ENCODE data around the gene TEX47.

TEX47 gene

DNA sequence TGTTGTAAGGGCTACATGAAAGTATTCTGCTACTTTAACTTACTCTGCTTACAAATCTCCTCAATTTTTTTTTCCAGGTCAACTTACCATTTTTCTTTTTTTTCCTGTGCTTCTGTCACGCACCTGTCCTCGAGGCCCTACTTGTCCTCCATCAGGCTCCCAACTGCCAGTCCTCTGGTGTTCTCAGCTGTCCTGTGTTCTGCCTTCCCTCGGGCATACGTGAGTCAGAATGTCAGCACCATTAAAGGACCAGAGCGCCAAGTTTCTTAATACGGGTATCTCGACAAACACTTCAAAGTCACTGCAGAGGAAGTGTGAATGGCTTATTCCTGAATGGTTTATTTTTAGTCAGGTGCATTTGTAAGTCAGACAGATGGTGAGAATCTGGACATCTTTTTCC is at the start of gene TEX47:
TSS of gene TEX47 (minus strand) at position 185 of the 400 bp plus-strand sequence. CDS start 795 bp downstream, outside the sequence.
- peak; percentile 6 for DNase-seq (ENCODE audit: low spot score)

DNA sequence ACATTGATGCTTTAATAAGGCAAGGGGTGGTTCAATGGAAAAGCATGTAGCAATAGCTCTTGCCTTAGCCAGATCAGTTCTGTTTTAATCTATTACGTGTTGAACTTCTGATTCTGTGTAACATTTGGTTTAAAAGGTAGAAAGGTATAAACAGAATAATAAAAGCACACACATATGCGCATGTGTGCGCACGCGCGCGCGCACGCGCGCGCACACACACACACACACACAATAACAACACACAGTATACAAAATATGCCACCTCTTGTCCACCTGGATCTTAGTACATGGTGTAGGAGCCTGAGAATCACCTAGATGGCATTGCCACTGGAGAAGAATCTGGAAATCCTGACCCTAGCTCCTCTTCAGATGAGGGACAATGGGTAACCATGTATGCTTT is 49.6 kb upstream of the TEX47 start:
- DNase-seq (ENCODE audit: low spot score) = no peak

DNA sequence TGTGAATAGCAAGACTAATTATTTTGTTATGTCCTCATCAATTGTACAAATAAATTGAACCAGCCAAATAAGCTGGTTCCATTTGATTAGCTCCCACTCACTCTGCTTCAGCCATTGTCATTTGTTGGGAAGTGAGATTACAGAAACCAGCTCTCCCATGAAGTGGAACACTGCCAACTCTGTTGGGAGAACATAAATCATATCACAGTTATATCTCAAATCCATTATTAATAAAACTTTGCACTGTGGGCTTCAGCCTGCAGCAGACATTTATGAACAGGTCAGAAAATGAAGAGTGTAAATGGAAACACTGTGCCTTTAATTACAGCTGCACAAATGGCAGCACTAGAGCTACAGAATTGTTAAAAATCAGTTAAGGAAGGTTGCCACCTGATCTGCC is 46.7 kb upstream of the TEX47 start:
- DNase-seq (ENCODE audit: low spot score) = no peak

DNA sequence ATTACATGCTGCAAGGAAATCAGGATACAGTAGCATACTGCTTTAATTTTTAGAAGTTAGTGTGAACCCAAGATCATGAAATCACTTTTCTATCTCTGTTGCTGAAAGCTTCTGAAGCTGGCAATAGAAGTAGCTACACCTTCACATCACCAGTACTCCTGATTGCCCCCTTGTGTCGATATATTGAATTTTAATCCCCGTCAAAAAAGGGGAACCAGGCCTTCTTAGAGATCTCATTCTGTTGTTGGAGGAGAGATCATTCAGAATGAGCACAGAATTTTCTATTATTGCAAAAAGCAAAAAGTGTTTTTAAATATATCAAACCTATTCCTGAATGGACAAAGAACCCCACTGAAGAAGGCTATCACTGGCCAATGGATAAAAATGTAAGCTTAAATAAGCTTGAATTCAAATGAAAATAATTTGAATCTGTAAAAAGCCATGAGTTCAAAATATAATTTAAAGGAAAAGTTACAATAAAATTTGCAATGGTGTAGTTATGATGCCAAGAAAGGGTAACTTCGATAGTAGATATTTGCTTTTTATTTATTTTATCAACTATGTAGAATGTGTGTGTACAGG is 39.7 kb upstream of the TEX47 start:
- peak; percentile 40 for DNase-seq (ENCODE audit: low spot score)

DNA sequence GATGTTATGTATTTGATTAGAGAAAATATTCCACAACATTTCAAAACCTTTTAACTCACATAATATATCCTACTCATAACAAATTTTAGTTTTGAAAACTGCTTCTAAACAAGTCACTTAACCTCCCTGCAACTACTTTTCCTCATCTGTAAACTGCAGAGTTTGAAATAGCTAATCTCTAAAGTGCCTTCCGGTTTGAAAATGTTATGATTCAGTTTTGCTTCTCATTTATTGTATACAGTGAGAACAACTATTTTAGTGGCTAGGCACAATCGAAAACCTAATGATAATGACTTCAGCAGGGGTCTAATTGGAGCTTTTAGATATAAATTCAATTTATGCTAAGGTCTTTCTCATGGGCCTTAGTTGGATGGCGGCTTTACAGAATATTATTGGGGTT is 30.7 kb upstream of the TEX47 start:
- no peak for DNase-seq (ENCODE audit: low spot score)

DNA sequence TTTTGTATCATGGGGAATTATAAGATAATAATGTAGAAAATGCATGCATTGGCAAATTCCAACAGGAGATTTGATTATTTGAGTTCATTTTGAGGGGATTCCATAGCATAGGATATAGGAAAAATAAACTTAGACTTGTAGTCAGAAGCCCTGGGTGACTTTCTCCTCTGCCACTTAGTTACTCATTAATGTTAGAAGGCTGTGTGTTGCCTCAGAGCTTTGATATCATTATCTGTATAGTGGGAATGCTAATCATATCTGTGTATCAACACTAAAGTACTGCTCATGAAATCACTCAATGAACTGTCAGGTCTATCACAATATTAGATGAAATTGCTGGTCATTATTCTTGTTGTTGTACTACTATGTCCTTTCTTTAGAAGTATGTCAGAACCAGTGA is 23.0 kb upstream of the TEX47 start:
- DNase-seq (ENCODE audit: low spot score) = no peak

DNA sequence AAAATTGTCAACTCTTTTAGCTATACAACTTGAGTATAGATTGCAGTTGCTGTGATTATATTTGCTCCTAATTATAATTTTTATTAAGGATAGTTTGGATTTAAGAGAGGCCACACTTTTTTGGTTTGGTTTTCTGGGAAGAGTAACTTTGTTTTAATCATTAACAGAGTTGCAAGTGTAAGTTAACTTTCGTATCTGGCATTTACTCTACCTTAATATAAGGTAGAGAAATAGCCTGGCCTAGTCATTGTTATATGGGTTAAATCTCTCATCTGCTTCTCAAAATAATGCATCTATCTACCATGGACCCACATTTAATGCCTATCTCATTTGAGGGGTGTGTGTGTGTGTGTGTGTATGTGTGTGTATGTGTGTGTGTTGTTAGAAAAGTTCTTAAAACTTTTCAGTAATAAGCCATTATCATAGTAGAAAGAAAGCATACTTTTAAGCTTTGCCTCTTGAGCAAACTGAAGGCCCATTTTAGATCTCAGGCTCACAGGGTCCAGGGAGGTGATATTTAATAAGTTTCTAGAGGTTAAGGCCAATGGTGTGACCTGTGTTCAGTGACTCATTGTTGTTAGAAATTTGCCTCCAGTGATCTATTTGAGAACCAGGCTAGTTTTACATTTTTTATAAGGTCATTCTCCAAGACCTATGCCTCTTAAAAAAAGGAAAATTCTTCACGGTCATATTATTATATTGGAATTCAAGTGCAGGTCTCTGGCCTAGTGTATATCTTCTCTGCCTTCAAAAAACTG is 10.9 kb upstream of the TEX47 start:
- DNase-seq (ENCODE audit: low spot score) = no peak

DNA sequence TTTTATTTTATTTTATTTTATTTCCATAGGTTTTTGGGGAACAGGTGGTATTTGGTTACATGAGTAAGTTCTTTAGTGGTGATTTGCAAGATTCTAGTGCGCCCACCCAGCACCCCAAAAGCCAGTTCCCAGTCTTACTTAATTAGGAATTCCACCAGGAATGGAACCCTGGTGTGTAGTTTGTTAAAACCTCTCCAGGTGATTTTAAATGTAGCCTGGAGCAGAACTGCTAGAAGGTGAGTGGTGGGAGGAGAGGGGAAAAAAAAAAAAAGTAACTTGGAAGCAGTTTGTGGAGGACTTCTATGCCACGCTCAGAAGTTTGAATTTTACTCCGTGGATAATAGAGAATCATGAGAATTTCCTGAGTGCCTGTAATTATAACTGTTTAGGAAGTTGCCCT is 5.5 kb upstream of the TEX47 start:
- DNase-seq (ENCODE audit: low spot score) = no peak

DNA sequence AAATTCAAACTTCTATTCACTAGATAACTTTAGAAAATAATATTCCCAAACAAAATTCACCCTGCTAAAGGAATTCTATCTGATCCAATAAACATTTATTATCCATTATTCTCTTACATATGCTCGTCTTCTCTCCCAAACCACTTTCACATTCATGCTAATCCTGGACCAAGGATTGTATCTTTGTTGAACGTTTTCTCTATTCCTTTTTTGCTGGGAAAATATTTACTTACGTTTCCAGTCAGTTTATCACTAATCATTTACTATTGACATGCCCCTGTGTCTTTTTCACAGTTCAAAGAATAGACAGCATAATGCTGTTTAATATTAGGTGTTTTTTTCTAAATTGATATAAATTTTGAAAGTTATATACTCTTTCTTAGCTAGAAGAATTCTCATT is 3.2 kb downstream of the TEX47 start:
- no peak for DNase-seq (ENCODE audit: low spot score)

DNA sequence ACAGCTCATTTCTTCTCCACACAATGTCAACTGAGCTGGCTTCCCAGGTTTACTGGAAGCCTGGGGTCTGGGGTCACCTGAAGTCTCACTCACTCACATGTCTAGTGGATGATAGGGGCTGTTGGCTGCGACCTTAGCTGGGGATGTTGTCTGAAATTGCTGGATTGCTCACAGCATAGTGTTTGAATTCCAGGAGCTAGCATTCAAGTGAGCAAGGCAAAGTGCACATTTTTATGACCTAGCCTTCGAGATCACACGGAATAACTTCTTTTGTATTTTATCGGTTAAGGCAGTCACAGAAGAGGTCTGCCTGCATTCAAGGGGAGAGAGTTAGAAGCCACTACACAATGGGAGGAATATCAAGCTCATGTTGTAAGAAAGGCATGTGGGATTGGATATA is 3.6 kb downstream of the TEX47 start:
- DNase-seq (ENCODE audit: low spot score) = no peak

DNA sequence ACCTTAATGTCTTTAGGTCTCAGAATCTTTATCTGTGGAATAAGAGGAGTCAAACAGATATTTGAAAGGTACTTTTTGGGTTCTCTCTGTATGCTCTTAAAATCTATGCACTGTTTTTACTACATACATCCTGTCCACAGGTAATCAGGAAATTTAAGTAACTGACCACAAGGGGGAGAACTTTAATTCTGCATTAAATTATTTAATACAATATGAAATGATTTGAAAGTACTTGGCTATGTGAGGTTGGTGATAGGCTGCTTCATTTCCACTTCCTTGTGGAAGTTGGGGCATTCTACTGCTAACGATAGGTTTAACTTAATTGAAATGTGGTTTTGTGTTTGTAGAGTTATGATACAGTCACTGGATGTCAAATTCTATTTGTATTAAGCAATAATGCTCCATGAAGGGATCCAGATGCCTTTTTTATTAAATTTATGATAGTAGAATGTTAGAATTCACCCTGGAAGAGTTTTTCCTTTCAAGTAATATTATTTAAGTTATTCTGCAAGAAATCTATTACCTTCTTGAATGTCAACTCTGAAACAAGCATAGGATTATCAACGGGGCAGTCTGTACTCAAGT is 6.0 kb downstream of the TEX47 start:
- DNase-seq (ENCODE audit: low spot score) = peak; percentile 38

DNA sequence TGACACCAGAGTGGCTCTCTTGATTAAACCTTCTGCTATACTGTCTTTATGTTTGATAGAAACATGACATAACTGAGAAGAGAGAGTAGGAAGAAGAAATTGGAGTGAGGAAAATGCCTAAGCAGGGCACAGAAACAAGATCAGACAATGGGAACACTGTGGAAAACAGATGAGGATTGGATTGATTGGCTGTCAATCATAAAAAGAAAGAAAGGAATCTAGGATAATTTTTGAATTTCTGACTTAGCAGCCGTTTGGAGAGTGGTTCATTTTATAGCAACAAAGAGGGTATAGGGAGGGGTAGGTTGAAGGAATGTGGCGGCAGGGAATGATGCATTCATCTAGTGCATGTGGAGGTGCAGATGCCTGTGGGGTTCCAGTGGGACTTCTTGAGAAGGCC is 7.8 kb downstream of the TEX47 start:
- no peak for DNase-seq (ENCODE audit: low spot score)

DNA sequence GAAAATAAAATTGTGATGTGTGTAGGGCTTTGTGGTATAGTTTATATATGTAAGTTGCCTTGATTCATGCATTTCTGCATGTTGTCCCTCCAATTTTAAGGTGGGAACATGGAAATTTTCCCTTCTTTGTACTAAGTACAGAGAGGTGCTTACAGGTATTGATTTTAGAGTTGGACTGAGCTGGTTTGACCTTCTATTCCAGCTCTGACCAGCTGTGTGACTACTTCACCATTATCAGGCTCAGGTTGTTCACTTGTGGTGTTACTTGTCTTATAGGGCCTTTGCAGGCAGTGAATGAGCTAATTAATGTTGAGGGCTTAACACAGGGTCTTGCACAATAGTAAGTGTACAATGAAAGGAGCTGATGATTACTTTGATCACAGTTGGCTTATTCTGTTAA is 19.7 kb downstream of the TEX47 start:
- DNase-seq (ENCODE audit: low spot score) = no peak

DNA sequence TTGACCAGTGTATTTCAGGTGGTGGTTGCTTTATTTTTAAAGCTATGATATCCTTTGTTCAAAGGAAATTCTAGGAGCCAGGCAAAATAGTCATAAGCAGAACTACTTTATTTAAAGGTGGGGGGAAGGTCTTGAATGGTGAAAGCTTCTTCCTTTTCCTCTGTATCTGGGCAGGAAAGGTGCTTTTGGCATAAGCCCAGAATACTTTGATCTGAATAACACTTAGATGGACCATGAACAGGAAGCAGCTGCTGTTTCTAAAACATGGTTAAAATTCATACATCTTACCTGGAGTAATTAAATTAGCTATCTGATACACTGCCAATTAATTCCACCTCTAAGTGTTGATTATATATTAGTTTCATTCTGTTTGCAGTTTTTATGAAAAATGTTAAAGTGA is 22.8 kb downstream of the TEX47 start:
- DNase-seq (ENCODE audit: low spot score) = no peak

DNA sequence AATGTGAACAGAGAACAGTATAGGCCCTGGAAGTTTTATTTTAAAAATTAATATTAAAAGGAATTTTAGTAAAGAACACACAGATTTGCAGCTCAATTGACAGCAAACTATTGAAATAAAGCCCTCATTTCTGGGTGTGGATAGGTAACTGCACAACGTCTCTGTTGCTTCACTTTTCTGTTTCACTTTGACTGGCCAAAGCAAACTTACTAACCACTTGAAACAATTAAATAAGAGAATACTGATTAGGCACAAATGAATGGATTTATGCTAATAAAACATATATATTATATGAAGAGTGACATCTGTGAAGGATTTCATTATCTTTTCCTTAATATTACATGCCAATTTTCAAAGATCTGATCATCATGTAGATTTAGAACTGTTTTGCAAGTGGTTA is 24.1 kb downstream of the TEX47 start:
- DNase-seq (ENCODE audit: low spot score) = no peak

DNA sequence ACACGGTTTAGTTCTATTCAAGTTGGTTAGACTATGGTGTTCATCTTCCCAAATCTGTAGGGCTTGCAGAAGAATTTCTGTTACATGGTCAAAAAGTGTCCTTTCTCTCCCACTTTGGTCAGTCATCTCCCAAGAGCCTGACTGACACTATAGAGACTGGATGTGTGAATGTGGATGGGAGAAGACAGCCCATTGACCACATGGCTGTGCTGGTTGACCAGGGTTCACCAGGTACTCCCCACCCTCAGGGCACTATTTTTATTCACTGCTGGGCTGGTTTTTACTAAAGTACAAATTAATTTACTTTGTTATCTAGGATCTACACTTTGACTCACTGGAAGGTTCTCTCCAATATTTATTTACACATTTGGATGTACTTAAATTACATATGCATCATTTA is 33.8 kb downstream of the TEX47 start:
- no peak for DNase-seq (ENCODE audit: low spot score)

DNA sequence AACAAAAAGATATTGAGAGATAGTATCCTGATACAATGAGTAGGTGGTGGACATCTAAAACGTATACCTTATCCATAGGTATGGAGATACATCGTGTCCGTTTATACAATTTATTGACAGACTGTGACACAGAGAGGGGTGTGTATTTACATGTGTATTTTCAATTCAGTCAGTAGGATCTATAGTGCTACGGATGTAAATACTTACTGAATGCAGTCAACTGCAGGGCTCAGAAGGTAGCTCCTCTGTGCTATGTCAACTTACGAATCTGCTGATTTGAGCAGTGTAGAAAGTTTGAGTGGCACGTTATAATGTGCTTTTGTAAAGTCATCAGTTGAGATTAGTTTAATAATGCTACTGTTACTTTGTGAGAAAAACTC is 35.4 kb downstream of the TEX47 start:
- no peak for DNase-seq (ENCODE audit: low spot score)

DNA sequence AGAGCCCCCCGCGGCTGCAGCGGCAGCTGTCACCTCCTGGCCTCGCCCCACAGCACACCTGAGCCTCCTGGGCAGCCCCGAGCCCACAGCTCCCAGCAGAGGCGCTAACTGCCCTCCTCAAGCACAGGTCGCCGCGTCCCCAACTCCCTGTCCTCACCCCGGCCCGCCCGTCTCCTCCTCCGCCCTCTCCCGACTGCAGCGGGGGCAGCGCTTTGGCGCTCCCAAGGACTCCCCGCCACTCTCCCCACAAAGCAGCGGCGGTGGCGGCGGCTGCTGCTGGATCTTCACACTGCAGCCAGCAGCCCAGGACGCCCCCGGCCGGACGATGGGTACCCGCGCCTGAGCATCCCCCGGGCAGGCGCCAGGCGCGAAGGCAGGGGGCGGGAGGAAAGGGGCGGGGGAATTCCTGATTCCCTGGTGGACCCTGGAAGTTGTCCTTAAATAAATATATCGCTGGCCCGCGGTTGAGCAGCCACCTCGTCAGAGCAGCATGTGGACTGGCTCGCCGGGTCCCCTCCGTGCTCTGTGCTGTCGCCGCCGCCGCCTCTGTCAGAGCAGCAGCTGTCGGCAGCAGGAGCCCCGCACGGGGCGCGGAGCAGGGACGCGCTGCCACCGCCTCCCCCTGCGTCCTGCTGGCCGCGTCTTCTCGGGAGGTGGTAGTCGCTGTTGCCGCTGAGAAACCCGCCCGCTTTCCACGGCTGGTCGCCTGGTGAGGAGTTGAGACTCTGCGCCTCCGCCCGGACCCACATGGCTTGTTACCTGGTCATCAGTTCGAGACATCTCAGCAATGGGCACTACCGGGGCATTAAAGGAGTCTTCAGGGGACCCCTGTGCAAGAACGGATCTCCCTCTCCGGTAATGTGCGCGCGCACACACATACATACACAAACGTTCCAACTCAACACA is 36.1 kb downstream of the TEX47 start, which contains the start of gene ZNF804B:
TSS of gene ZNF804B (plus strand) at position 471 of the 906 bp plus-strand sequence. CDS start at position 748, 277 bp downstream.
- no peak for DNase-seq (ENCODE audit: low spot score)

DNA sequence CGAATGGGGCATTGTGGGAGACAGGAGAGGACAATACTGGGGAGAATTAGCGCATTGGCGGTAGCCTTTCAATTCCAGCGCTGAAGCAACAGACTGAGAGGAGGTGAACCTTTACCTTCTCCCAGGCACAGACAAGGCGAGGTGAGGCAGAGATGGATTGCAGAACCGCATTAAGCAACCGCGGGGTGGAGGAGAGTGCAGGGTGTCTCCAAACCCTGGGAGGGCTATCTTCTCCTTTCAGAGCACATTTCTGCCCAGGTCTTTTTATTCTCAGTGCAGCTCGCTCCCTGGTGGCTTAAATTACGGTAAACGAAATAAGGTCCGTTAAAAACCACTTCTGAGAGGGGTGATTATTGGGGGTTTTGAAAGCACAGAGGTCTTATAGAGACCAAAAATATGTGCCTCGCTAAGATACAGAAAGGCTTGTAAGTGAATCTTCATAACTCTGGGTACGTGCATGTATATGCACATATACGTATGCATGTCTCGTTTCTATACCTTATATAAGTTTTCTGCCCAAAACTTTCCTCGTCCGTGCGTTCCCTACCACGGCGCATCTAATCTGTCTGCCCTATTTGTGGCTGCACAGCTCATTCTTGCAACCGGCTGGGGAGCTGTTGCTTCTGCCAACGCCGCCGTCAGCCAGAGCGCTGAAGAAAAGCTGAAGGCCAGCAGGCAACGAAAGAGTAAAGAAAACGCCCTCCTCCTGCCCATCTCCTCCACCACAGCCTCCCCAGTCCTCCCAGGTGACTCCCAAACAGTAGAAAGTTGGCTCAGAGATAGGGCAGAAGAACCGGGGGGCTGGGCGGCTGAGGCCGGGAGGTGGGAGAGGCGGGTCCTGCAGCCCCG is 36.9 kb downstream of the TEX47 start:
- peak; percentile 29 for DNase-seq (ENCODE audit: low spot score)

DNA sequence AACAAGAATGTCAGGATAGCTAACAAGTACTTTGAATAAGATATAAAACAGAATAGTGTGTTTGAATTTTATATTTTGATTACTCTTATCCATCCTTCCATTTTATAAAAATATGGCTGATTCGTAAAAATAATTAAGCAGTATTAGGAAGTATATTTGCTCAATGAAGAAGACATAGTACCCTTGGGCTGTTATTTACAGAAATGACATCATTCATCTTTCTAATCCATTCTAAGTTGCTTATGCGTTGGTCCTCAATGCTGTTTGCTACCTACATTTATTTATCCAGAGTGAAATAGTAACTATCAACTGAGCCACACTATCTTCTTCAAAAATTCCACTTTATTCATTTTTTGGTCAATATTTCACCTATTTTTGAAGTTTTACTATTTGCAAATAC is 38.2 kb downstream of the TEX47 start:
- DNase-seq (ENCODE audit: low spot score) = no peak

DNA sequence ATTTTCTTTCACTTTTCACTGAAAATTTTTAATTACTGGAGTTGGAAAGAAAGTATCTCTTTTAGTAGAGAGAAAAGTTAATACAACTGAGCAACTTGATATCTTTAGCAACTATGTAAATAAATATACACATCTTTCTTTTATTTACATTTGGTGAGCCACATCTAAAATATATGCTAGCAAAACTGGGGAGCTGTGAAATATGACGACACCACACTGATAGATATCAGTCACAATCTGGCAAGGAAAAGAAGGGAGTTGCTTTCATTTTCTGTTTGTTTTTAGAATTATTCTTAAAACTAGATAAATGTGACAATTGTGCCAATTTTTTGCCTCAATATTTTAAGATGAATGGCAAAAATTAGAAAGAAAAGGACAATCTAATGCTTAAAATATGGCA is 38.7 kb downstream of the TEX47 start:
- DNase-seq (ENCODE audit: low spot score) = no peak

DNA sequence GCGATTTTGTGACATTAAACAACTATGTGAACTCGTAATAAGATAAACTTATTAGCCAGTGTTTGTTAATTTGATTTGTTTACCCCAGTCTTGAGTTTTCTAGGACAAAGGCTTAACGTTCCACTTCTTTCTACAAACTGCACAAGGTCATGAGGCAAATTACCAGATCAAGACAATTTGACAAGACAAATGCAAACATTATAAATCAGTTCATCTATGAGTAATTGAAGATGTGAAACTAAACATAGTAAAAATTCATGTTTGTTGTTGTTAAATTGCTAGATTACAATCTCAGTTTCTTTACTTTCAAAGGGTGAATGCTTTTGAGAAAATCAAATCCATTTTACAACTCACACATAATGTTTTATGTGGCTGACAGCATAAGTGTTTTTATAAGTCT is 49.4 kb downstream of the TEX47 start:
- DNase-seq (ENCODE audit: low spot score) = no peak

All from cerebellar cortex (tissue), 1 donor.